Activated naive CD8-positive, alpha-beta T cell treated with anti-CD3 and anti-CD28 coated beads, Interleukin-2, amount 10 ng/mL, durations not matched to agents 7 days and 5 days (primary cell): Measurements from ENCODE around the gene ACTBL2. TPM values are rescaled to one million over a fixed set of nuclear protein-coding genes. Genes with fewer than 3 reads are reported as not detected.
"Not testable (repeated sequence)": the region's sequence is repeated elsewhere in the genome, so short reads cannot be mapped to it uniquely, and the experiment has no call there.

Experiments
- ATAC-seq: fragments of 150-1000 bp; cut with Tn5 transposase; one replicate; pipeline ENCODE4 v1.10.0; 2021; ENCODE audit warnings: low read depth, moderate library complexity
- POLR2A ChIA-PET: fragments of 350-600 bp; sonication (Branson Sonifier 250); formaldehyde crosslinking; loops from one replicate; lab custom pipeline; 2021; ENCODE audit warnings: antibody characterized with exemption; lab: Charles Lee
- DNase-seq: peaks from one replicate; pipeline ENCODE4 v3.0.0; 2021
- H3K27ac Mint-ChIP-seq: one replicate; pipeline ENCODE4 v1.8.0; 2022; ENCODE audit warnings: mild to moderate bottlenecking, mixed read lengths
- H3K27me3 Mint-ChIP-seq: one replicate; pipeline ENCODE4 v1.8.0; 2022; ENCODE audit warnings: mild to moderate bottlenecking, moderate library complexity, mixed read lengths
- H3K36me3 Mint-ChIP-seq: one replicate; pipeline ENCODE4 v1.8.0; 2021; ENCODE audit warnings: mild to moderate bottlenecking, mixed read lengths
- H3K4me1 Mint-ChIP-seq: one replicate; pipeline ENCODE4 v1.8.0; 2021; ENCODE audit warnings: mixed read lengths
- H3K4me3 Mint-ChIP-seq: one replicate; pipeline ENCODE4 v1.8.0; 2022; ENCODE audit warnings: mild to moderate bottlenecking, moderate library complexity, mixed read lengths
- H3K9me3 Mint-ChIP-seq: one replicate; pipeline ENCODE4 v1.8.0; 2021; ENCODE audit warnings: mixed read lengths
- total RNA-seq, 2 experiments: library from RNA; stranded (reverse); gene quantifications; one replicate each; pipeline ENCODE4 v1.2.3, GENCODE V29; 2021

Gene ACTBL2
- total RNA-seq, 2 experiments from 2014 or later: not detected

GRCh38 chr5:57486027-57486602 lies 3.5 kb upstream of the ACTBL2 start:
- Mint-ChIP-seq H3K27me3 (peaks cover 4% of the 10 kb centered on the region), H3K4me1 (peaks cover 3% of the 10 kb centered on the region), H3K27ac (no peak overlapping the region), H3K36me3 (no peaks in the 10 kb centered on the region), H3K4me3 (no peak overlapping the region), H3K9me3 (no peaks in the 10 kb centered on the region)
- no peak for ATAC-seq
- DNase-seq: no peak
- POLR2A ChIA-PET: no interaction called here

GRCh38 chr5:57478826-57479225 lies 3.8 kb downstream of the ACTBL2 start:
- DNase-seq (no peak), ATAC-seq (no peak)
- Mint-ChIP-seq H3K9me3 (no peaks in the 10 kb centered on the region), H3K4me1 (no peaks in the 10 kb centered on the region), H3K4me3 (no peak overlapping the region), H3K27me3 (peaks cover 16% of the 10 kb centered on the region), H3K36me3 (no peaks in the 10 kb centered on the region), H3K27ac (no peak overlapping the region)
- POLR2A ChIA-PET: no interaction called here

- ATAC-seq (no peak), DNase-seq (no peak)
- no peaks in the 10 kb centered on the region for H3K9me3 Mint-ChIP-seq
- no peaks in the 10 kb centered on the region for H3K4me1 Mint-ChIP-seq
- no peak overlapping the region for H3K27ac Mint-ChIP-seq
- H3K36me3 Mint-ChIP-seq: no peaks in the 10 kb centered on the region
- H3K27me3 Mint-ChIP-seq: peaks cover 14% of the 10 kb centered on the region
- POLR2A ChIA-PET: no interaction called here
- H3K4me3 Mint-ChIP-seq: no peak overlapping the region
These were observed 6.0 kb downstream of the ACTBL2 start for GRCh38 chr5:57476601-57477056.

- DNase-seq (no peak), ATAC-seq (no peak)
- Mint-ChIP-seq H3K36me3 (no peaks in the 10 kb centered on the region), H3K4me3 (no peak overlapping the region), H3K4me1 (no peaks in the 10 kb centered on the region), H3K9me3 (no peaks in the 10 kb centered on the region), H3K27me3 (peaks cover 9% of the 10 kb centered on the region), H3K27ac (no peak overlapping the region)
- POLR2A ChIA-PET: no interaction called here
These were observed 12.3 kb downstream of the ACTBL2 start for GRCh38 chr5:57470339-57470738.

GRCh38 chr5:57468481-57469163 lies 14.0 kb downstream of the ACTBL2 start:
- Mint-ChIP-seq H3K27ac (no peak overlapping the region), H3K36me3 (no peaks in the 10 kb centered on the region), H3K27me3 (peaks cover 9% of the 10 kb centered on the region), H3K4me3 (no peak overlapping the region), H3K4me1 (no peaks in the 10 kb centered on the region), H3K9me3 (no peaks in the 10 kb centered on the region)
- DNase-seq: no peak
- no peak for ATAC-seq
- POLR2A ChIA-PET: no interaction called here

- Mint-ChIP-seq H3K27ac (no peak overlapping the region), H3K4me1 (no peaks in the 10 kb centered on the region), H3K9me3 (no peaks in the 10 kb centered on the region), H3K36me3 (no peaks in the 10 kb centered on the region), H3K4me3 (no peak overlapping the region), H3K27me3 (peaks cover 10% of the 10 kb centered on the region)
- no peak for DNase-seq
- no peak for ATAC-seq
- POLR2A ChIA-PET: no interaction called here
These were observed 16.1 kb downstream of the ACTBL2 start for GRCh38 chr5:57466544-57466943.

GRCh38 chr5:57460056-57460455 lies 22.6 kb downstream of the ACTBL2 start:
- DNase-seq, POLR2A ChIA-PET, ATAC-seq, H3K27ac Mint-ChIP-seq, H3K36me3 Mint-ChIP-seq, H3K4me1 Mint-ChIP-seq, H3K27me3 Mint-ChIP-seq, H3K9me3 Mint-ChIP-seq, H3K4me3 Mint-ChIP-seq: not testable (repeated sequence)

- H3K9me3 Mint-ChIP-seq: no peaks in the 10 kb centered on the region
- no peaks in the 10 kb centered on the region for H3K36me3 Mint-ChIP-seq
- no peak for ATAC-seq
- no peak overlapping the region for H3K4me3 Mint-ChIP-seq
- H3K27ac Mint-ChIP-seq: no peak overlapping the region
- no peak for DNase-seq
- POLR2A ChIA-PET: no interaction called here
- peaks cover 5% of the 10 kb centered on the region for H3K27me3 Mint-ChIP-seq
- H3K4me1 Mint-ChIP-seq: no peaks in the 10 kb centered on the region
These were observed 24.2 kb downstream of the ACTBL2 start for GRCh38 chr5:57458443-57458842.

- no peak overlapping the region for H3K4me3 Mint-ChIP-seq
- peaks cover 5% of the 10 kb centered on the region for H3K27me3 Mint-ChIP-seq
- no peaks in the 10 kb centered on the region for H3K9me3 Mint-ChIP-seq
- POLR2A ChIA-PET: no interaction called here
- ATAC-seq (no peak), DNase-seq (no peak)
- no peaks in the 10 kb centered on the region for H3K36me3 Mint-ChIP-seq
- no peak overlapping the region for H3K27ac Mint-ChIP-seq
- H3K4me1 Mint-ChIP-seq: peaks cover 2% of the 10 kb centered on the region
These were observed 26.0 kb downstream of the ACTBL2 start for GRCh38 chr5:57456531-57457135.

GRCh38 chr5:57455511-57456455 lies 26.8 kb downstream of the ACTBL2 start:
- ATAC-seq: no peak
- Mint-ChIP-seq H3K27ac (no peak overlapping the region), H3K36me3 (no peaks in the 10 kb centered on the region), H3K4me1 (peaks cover 2% of the 10 kb centered on the region), H3K4me3 (no peak overlapping the region), H3K9me3 (no peaks in the 10 kb centered on the region), H3K27me3 (peaks cover 2% of the 10 kb centered on the region)
- POLR2A ChIA-PET: no interaction called here
- no peak for DNase-seq

GRCh38 chr5:57454896-57455295 lies 27.7 kb downstream of the ACTBL2 start:
- Mint-ChIP-seq H3K36me3 (no peaks in the 10 kb centered on the region), H3K27ac (no peak overlapping the region), H3K4me3 (no peak overlapping the region), H3K27me3 (peaks cover 2% of the 10 kb centered on the region), H3K9me3 (no peaks in the 10 kb centered on the region), H3K4me1 (peaks cover 2% of the 10 kb centered on the region)
- ATAC-seq: no peak
- no peak for DNase-seq
- POLR2A ChIA-PET: no interaction called here

GRCh38 chr5:57453728-57454127 lies 28.9 kb downstream of the ACTBL2 start:
- DNase-seq (no peak), ATAC-seq (no peak)
- peaks cover 2% of the 10 kb centered on the region for H3K4me1 Mint-ChIP-seq
- no peak overlapping the region for H3K27ac Mint-ChIP-seq
- POLR2A ChIA-PET: no interaction called here
- H3K4me3 Mint-ChIP-seq: no peak overlapping the region
- H3K9me3 Mint-ChIP-seq: no peaks in the 10 kb centered on the region
- H3K36me3 Mint-ChIP-seq: no peaks in the 10 kb centered on the region
- H3K27me3 Mint-ChIP-seq: no peaks in the 10 kb centered on the region

GRCh38 chr5:57452885-57453284 lies 29.7 kb downstream of the ACTBL2 start:
- H3K9me3 Mint-ChIP-seq: no peaks in the 10 kb centered on the region
- ATAC-seq: no peak
- POLR2A ChIA-PET: no interaction called here
- DNase-seq: no peak
- H3K36me3 Mint-ChIP-seq: no peaks in the 10 kb centered on the region
- no peak overlapping the region for H3K4me3 Mint-ChIP-seq
- peaks cover 2% of the 10 kb centered on the region for H3K4me1 Mint-ChIP-seq
- peaks cover under 1% of the 10 kb centered on the region for H3K27me3 Mint-ChIP-seq
- H3K27ac Mint-ChIP-seq: no peak overlapping the region
